SH-SY5Y (cell line): ENCODE results near the gene RNF26.

Experiments used
- GATA2 ChIP-seq: IDR thresholded peaks from 2 replicates; pipeline ENCODE4 v1.6.1; 2011; ENCODE audit warnings: mild to moderate bottlenecking, low read depth, low read length
- GATA3 ChIP-seq: IDR thresholded peaks from 2 replicates; pipeline ENCODE4 v1.6.1; 2011; ENCODE audit warnings: low read depth, mild to moderate bottlenecking, low read length, moderate library complexity

DNA sequence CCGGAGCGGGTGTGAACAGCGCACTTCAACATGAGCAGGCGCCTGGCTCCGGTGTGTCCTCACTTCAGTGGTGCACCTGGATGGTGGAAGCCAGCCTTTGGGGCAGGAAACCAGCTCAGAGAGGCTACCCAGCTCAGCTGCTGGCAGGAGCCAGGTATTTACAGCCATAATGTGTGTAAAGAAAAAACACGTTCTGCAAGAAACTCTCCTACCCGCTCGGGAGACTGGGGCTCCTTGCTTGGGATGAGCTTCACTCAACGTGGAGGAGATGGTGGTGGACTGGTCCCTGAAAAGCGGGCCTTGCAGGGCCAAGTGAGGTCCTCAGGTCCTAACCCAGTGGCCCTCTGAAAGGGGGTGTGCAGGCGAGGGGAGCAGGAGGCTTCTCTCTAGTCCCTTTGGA is 24.9 kb upstream of the RNF26 start:
- TF ChIP-seq GATA2 (no peak), GATA3 (no peak)
